ENCODE results near the gene BNC2.

- no peak for TF ChIP-seq CTBP1 (IDR thresholded peaks at IDR 0.05; ENCODE audit: borderline replicate concordance)
- TF ChIP-seq FOXK2 (IDR thresholded peaks at IDR 0.05) = no peak
- no peak for TF ChIP-seq PKNOX1 (IDR thresholded peaks at IDR 0.05)
- no peak for TF ChIP-seq SP1 (IDR thresholded peaks at IDR 0.05)
- no peak for TF ChIP-seq TARDBP (IDR thresholded peaks at IDR 0.05)
- no peak for TF ChIP-seq LEF1 (IDR thresholded peaks at IDR 0.05; ENCODE audit: borderline replicate concordance)
- no peak for TF ChIP-seq ARNT (IDR thresholded peaks at IDR 0.05)
- TF ChIP-seq ELF4 (IDR thresholded peaks at IDR 0.05) = no peak
- no peak for TF ChIP-seq BHLHE40 (IDR thresholded peaks at IDR 0.05; ENCODE audit: borderline replicate concordance)
- TF ChIP-seq SUZ12 (IDR thresholded peaks at IDR 0.05) = no peak
- no peak for TF ChIP-seq FOXA1 (IDR thresholded peaks at IDR 0.05)
- no peak for TF ChIP-seq FOXM1 (IDR thresholded peaks at IDR 0.05; ENCODE audit: borderline replicate concordance)
- TF ChIP-seq HDGF (IDR thresholded peaks at IDR 0.05; ENCODE audit: borderline replicate concordance) = no peak
- no peak for TF ChIP-seq ZNF384 (IDR thresholded peaks at IDR 0.05)
Observed at GRCh38 chr9:16360247-16360646, 510.2 kb downstream of the BNC2 start.
